Stomach (tissue), 4 donors: ENCODE data around the gene BRD9.

Experiments
- EP300 ChIP-seq: sonication (generic); formaldehyde crosslinking; IDR thresholded peaks from one replicate; pipeline ENCODE4 v1.6.1; 2017; ENCODE audit warnings: antibody characterized with exemption
- POLR2AphosphoS5 ChIP-seq, 3 donors: sonication (generic); formaldehyde crosslinking; IDR thresholded peaks; one replicate each; pipeline ENCODE4 v1.6.1; 2016; ENCODE audit warnings: antibody characterized with exemption in 3 of 3
- TF ChIP-seq, protein P1 (sequence below), 7 experiments: fragments of 450-650 bp in 4 of 7; fragments of 200-600 bp in 3 of 7; sonication (generic) in 3 of 7; IDR thresholded peaks; one replicate each; pipeline ENCODE4 v1.5.1; 2016 to 2019; ENCODE audit warnings: antibody characterized with exemption in 7 of 7, control low read depth in 2 of 7, mild to moderate bottlenecking in 1 of 7

- no peak for TF ChIP-seq EP300
- no peak for TF ChIP-seq POLR2AphosphoS5 (IDR thresholded peaks at IDR 0.05)
- TF ChIP-seq, protein P1, sequence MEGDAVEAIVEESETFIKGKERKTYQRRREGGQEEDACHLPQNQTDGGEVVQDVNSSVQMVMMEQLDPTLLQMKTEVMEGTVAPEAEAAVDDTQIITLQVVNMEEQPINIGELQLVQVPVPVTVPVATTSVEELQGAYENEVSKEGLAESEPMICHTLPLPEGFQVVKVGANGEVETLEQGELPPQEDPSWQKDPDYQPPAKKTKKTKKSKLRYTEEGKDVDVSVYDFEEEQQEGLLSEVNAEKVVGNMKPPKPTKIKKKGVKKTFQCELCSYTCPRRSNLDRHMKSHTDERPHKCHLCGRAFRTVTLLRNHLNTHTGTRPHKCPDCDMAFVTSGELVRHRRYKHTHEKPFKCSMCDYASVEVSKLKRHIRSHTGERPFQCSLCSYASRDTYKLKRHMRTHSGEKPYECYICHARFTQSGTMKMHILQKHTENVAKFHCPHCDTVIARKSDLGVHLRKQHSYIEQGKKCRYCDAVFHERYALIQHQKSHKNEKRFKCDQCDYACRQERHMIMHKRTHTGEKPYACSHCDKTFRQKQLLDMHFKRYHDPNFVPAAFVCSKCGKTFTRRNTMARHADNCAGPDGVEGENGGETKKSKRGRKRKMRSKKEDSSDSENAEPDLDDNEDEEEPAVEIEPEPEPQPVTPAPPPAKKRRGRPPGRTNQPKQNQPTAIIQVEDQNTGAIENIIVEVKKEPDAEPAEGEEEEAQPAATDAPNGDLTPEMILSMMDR (IDR thresholded peaks at IDR 0.05) = no peak
Observed at GRCh38 chr5:875931-876330, 16.7 kb downstream of the BRD9 start.
